Effector CD8-positive, alpha-beta T cell (primary cell): Measurements from ENCODE around the gene KNTC1.
"Not testable (repeated sequence)": the region's sequence is repeated elsewhere in the genome, so short reads cannot be mapped to it uniquely, and the experiment has no call there.

ENCODE experiments used
- DNase-seq: peaks from one replicate; lab custom pipeline; 2025; lab: John Stamatoyannopoulos, UW

The KNTC1 gene

DNA sequence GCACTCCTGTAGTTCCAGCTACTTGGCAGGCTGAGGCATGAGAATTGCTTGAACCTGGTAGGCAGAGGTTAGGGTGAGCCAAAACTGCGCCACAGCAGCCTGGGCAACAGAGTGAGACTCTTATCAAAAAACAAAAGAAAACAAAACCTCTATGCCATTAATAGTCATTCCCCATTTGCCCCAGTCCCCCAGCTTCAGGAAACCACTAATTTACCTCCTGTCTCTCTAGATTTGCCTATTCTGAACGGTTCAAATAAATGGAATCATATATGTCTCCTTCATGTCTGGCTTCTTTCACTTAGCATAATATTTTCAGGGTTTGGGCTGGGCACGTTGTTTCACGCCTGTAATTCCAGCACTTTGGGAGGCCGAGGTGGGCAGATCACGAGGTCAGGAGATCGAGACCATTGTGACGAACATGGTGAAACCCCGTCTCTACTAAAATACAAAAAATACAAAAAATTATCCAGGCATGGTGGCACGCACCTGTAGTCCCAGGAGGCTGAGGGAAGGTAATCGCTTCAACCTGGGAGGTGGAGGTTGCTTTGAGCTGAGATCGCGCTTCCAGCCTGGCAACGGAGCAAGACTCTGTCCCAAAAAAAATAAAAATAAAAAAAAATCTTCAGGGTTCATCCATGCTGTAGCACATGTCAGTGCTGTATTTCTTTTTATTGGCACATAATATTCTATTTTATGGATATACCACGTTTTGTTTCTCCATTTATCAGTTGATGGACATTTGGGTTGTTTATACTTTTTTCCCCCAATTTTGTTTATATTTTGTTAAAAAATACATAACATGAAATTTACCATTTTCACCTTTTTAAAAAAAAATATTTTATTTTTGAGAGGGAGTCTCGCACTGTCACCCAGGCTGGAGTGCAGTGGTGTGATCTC, 31.9 kb downstream of the KNTC1 start:
- no peak for DNase-seq

DNA sequence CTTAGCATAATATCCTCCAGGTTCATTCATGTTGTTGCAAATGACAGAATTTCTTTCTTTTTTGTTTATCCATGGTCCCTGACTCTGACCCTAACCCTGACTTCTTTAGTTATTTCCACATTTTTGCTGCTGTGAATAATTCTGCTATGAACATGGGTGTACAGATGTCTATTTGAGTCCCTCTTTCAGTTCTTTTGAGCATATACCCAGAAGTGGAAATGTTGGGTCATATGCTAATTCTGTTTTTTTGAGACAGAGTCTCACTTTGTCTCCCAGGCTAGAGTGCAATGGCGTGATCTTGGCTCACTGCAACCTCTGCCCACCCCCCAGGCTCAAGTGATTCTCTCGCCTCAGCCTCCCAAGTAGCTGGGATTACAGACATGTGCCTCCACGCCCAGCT, 33.1 kb downstream of the KNTC1 start:
- DNase-seq, result no peak

DNA sequence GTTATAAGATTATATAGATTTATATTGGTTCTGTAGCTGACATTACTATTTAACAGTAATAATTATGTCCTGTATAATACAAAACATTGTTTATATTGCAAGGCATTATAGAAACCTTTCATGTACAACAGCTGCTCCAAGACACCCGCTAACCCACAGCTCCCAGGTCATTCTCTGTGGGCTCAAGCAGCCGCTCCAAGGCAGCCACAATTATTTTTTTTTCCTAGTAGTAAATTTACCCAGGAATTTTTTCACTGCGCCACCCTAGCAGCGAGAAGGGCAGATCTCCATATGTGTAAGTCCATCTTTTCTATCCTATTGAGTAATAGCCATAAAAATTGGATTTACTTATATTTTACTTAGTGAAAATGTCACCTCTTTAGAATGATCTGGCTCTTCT, 36.3 kb downstream of the KNTC1 start:
- DNase-seq, result no peak

DNA sequence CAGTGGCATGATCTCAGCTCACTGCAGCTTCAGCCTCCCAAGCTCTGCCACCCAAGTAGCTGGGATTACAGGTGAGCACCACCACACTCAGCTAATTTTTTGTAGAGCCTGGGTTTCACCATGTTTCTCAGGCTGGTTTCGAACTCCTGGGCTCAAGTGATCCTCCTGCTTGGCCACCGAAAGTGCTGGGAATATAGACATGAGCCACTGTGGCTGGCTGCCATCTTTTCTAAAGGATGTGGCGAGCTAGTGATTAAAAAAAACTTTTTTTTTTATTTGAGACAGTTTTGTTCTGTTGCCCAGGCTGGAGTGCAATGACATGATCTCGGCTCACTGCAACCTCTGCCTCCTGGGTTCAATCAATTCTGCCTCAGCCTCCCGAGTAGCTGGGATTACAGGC, 39.8 kb downstream of the KNTC1 start:
- not testable (repeated sequence) for DNase-seq

DNA sequence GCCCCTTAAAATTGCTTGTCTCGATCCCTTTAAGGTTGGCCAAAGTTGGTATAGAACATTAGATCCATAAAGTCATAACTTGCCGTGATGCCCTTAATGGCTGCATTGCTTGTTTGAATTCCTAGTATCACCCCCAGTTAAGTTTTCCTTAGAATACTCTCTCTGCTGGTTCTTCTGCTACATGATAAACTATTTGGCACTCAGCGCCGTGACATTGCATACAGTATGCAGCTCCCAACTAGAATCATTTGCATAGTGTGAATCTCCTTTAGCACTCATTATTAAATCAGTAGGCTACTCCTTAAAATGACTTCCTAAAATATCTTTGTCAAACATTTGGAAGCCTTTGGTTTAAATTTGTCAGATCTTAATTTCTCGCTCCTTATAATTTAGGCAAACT, 42.2 kb downstream of the KNTC1 start:
- no peak for DNase-seq

DNA sequence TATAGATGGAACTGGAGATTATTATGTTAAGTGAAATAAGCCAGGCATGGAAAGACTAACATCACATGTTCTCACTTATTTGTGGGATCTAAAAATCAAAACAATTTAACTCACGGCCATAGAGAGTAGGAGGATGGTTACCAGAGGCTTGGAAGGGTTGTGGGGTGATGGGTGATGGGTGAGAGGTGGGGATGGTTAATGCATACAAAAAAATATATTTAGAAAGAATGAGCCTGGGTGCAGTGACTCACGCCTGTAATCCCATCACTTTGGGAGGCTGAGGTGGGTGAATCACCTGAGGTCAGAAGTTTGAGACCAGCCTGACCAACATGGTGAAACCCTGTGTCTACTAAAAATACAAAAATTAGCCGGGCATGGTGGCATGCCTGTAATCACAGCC, 43.0 kb downstream of the KNTC1 start:
- DNase-seq, result not testable (repeated sequence)

DNA sequence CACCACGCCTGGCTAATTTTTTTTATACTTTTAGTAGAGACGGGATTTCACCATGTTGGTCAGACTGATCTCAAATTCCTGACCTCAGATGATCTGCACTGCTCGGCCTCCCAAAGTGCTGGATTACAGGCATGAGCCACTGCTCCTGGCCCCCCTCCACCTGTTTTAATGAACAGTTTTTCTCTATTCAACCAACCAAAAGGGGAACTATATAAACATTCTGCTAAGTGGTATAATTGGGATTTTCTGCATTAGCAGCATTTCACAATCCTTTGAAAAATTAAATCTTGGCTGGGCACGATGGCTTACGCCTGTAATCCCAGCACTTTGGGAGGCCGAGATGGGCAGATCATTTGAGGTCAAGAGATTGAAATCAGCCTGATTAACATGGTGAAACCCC, 44.8 kb downstream of the KNTC1 start:
- no peak for DNase-seq

DNA sequence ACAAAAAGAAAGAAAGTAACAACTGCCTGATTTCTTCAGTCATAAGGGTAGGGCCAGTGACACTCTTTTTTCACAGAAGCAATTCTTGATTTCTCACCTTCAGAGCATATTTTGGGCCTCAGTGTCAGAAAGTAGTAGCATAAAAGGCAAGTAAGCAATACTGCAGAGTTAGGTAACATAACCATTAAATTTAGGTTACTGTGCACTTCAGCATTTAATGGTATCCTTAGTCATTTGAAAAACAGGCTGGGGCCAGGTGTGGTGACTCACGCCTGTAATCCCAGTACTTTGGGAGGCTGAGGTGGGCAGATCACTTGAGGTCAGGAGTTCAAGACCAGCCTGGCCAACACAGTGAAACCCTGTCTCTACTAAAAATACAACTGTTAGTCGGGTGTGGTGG, 56.2 kb downstream of the KNTC1 start:
- not testable (repeated sequence) for DNase-seq

DNA sequence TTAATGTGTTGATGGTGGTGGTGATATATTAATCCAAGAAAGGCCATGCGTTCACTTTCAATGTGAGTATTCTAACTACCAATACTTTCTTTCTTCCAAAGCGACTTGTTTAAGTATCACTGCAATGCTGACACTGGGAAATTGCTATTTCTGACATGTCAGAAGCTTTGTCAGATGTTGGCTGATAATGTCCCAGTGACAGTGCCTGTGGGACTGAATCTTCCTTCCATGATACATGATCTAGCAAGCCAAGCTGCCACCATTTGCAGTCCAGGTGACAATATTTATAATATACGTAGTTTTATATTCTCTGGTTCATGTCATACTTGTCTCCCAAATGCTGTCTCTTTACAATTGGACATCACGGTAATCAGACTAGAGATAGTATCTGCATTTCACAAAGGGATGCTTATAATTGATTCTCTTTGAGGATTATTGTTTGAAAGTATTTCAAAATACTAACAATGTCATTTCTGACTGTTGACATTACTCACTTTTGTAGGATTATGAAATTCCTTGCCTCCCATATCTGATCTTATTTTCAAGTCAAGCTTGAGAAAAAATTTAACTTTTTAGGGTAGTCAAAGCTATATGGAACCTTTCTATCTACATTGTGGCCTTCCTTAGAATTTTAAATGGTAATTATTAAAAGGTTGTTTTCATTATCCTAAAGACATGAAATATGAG, 57.3 kb downstream of the KNTC1 start:
- DNase-seq, result no peak

DNA sequence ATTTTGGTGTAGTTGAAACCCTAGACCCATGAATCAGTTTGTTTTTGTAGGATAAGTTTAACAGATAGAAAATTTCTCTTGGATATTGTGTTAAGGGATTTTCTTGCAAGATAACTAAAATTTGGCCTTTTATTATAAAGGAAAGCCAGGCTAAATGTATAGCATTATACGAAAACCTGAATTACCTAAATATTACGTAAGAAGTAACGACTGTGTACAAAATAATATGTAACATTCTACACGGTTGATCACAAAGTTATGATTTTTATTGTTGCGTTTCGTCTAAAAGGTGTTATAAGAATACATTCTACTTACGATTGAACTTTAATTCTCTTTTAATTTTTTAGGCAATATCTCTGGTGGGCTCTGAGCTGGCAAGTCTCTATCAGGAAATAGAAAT, 63.9 kb downstream of the KNTC1 start:
- DNase-seq, result no peak

DNA sequence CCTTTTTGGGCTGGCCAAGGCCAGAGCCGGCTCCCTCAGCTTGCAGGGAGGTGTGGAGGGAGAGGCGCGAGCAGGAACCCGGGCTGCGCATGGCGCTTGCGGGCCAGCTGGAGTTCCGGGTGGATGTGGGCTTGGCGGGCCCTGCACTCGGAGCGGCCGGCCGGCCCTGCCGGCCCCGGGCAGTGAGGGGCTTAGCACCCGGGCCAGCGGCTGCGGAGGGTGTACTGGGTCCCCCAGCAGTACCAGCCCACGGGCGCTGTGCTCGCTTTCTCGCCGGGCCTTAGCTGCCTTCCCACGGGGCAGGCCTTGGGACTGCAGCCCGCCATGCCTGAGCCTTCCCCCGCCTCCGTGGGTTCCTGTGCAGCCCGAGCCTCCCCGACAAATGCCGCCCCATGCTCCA, 64.9 kb downstream of the KNTC1 start:
- not testable (repeated sequence) for DNase-seq

DNA sequence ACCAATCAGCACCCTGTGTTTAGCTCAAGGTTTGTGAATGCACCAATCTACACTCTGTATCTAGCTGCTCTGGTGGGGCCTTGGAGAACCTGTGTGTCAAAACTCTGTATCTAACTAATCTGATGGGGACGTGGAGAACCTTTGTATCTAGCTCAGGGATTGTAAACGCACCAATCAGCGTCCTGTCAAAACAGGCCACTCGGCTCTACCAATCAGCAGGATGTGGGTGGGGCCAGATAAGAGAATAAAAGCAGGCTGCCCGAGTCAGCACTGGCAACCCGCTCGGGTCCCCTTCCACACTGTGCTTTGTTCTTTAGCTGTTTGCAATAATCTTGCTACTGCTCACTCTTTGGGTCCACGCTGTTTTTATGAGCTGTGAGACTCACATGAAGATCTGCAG, 65.5 kb downstream of the KNTC1 start:
- DNase-seq, result not testable (repeated sequence)

DNA sequence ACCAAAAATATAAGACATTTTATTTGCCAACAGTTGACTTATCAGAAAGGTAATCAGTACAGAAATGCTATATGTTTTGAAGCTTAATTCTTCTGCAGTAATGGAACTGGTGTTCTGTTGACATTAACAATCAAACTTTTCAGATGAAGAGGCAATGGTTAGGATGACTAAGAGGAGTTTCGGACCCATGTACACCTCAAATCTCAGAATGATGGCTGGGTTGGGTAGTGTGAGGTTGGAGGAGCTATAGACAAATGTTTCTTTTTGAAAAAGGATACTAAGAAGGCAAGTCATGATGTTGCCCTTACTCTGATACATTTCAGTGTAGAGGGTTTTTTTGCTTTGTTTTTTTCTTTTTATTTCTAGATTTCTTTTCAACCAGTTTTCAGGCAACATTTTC, 66.9 kb downstream of the KNTC1 start:
- DNase-seq, result no peak

DNA sequence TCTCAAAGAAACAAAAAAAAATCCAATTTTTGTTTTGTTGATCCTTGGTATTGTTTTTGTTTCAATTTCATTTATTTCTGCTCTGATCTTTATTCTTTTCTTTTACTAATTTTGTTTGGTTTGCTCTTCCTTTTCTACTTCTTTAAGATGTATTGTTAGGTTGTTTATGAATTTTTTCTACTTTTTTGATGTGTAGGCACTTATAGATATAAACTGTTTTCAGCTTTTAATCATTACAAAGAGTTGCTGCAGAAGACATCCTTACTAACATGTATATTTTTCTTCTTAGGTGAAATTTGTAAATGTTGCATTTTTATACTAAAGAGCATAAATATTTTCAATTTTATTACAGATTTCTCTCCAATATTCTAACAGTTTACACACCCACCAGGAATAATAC, 69.8 kb downstream of the KNTC1 start:
- no peak for DNase-seq

DNA sequence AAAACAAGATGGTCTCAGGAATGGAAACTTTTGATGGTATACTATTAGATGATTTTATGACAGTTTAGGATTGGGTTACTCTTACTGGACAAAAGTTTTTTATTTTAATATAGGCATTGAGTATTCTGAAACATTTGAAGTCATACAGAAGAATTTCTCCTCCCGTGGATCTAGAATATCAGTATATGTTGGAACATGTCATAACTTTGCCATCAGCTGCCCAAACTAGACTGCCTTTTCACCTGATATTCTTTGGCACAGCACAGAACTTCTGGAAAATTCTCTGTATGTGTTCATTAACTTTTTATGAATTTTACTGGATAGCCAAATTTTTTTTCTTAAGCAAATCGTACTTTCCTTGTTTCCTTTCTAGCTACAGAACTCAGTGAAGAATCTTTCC, 75.4 kb downstream of the KNTC1 start:
- no peak for DNase-seq

DNA sequence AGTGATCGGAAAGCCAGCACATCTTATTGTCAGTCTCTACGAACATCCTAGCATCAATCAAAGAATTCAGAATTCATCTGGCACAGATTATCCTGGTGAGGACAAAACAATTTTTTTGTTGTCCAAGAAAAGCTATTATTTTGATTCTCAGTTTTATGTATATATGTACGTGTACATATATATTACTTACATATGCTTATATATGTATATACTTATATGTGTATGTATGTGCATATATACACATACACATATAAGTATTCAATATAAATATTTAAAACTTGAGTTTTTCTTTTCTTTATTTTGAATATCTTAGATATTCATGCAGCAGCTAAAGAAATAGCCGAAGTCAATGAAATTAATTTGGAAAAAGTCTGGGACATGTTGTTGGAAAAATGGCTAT, 77.9 kb downstream of the KNTC1 start:
- DNase-seq, result no peak

DNA sequence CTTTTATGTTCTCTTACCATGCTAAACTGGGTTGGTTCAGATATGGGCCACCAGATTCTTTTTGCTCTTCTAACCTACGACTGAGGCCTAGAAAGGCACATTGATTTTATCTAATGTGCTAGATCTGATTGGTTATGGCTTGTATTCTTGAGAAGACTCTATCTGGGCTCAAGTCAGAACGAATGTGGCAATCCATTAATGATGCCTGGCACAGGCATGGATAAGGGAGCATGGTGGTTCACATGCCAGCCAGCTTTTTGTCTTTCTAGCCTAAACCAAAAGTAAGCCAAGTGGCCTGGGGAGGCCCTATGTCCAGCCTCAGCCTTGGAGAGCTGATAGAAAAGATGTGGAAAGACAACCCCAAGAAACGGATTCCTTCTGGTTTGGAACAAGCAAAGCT, 82.7 kb downstream of the KNTC1 start:
- no peak for DNase-seq

DNA sequence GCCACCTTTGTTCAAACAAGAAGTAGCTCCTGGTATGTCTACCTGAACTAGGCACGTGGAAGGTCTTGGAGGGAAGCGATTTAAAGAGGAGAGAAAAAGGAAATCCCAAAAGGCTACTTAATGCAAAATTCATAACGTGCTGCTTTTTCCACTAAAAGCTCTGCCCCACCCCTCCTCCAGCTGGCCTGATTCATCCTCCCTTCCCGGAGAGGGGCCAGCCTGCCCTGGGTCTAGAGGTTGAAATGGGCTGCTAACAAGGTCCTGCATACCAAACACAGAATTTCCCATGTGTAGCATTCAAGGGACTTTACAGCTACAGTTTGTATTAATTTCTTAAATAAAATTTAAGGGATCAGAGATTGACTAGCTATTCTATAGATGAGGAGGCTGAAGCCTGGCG, 83.2 kb downstream of the KNTC1 start:
- no peak for DNase-seq

DNA sequence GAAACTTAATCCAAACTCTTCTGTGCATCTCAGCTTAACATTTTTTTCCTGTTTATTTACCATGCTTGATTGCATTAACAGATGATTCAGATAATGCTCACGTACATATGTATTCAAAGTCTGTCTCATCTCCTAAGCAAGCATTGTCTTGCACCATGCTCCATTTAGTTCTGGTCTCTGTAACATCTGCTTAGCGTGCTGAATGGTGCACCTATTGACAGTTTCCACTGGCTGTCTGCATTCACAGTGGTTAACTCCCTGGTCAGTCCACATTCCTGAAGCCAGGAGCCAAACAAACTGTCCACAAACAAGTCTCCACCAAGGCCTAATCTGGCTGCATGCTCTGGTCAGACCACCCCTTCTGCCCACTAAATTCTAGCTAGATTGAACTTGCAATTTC, 83.9 kb downstream of the KNTC1 start:
- DNase-seq, result no peak

DNA sequence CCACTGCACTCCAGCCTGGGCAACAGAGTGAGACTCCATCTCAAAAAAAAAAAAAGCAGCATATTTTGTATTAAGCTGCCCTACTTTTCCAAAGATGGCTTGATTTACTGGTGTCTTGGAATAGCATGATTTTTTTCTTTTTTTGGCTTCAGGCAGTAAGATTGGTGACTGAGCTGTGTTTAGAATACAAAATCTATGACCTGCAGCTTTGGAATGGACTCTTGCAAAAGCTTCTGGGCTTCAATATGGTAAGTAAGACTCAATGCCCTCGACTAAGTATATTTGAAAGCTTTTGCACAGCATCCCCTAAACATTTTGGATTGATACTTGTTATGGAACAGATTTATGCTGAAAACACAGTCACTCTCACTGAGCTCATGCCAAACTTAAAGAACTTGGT, 87.8 kb downstream of the KNTC1 start:
- DNase-seq, result no peak

DNA sequence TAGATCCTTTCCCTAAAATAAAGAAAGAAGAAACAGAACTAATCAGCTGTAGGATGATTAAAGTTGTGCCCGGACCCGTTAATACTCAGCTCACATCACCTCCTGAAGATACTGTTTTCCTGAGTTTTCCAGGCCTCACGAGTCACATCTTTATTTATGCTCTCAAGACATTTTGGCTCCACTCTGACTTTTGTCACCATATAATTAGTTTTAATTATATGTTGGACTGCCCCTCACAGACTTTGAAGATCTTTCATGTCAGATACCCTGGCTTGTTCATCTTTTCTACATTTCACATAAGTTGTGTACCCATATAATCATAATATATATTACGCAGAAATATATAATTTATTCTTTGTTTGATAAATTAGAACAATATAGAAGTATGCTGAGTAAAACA, 88.7 kb downstream of the KNTC1 start:
- no peak for DNase-seq

DNA sequence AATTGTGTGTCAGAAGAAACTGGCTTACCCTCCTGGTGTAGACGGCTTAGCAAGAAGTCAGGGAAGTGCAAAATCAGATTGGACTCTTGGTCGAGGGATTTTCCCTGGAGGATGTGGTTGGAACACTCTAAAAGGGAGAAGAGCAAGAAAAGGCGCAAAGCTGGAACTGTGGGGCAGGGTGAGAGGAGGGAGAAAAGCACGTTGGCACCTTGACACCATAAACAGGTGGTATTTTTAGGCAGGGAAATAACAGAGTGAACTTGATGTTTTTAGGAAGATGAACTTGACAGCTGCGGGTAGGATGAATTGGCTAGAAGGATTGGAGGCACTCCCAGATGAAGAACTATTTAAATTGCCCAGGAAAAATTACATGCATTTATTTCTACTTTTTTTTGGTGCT, 108.4 kb downstream of the KNTC1 start:
- no peak for DNase-seq

DNA sequence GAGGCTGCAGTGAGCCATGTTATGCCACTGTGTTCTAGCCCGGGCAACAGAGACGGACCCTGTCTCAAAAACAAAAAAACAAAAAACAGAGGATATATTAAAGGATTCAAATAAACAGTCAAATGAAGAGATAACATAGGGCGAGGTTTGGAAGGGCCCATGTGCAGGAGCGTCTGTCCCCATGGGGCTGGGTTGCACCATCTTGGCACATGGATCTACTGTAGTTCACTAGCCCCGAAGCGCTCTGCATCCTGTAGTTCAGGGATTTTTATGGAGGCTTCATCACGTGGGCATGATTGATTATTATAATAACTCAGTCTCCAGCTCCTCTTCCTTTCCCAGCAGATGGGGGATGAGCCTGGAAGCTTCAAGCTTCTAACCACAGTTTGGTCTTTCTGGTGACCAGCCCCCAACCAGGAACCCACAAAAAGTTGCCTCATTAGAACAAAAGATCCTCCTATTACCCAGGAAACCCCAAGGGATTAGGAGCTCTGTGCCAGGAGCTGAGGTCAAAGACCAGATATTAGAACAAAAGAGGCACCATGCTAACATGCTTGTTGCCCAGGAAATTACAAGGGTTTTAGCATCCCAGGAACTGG, 116.3 kb downstream of the KNTC1 start:
- no peak for DNase-seq
